Heart left ventricle (tissue), 13 donors: ENCODE measurements around the gene GPR149.

ENCODE experiments used
- POLR2A ChIP-seq, 2 donors: fragments of 450-650 bp; IDR thresholded peaks; one replicate each; pipeline ENCODE4 v1.6.1; 2017; ENCODE audit warnings: antibody characterized with exemption in 2 of 2, mild to moderate bottlenecking in 2 of 2, moderate library complexity in 2 of 2
- TF ChIP-seq, protein P1 (sequence below), 12 donors: fragments of 200-600 bp; sonication (generic) in 4 of 12; IDR thresholded peaks; one replicate each; pipeline versions ENCODE4 v1.5.0 to v1.8.0; 2018 to 2022; ENCODE audit warnings: antibody characterized with exemption in 12 of 12, mild to moderate bottlenecking in 5 of 12
- donor health status: ischemic (EF 13 %, LVEDD 7.1; RV severe dilation, severe dysfunction).
- donor health status: DM: no; HTN: yes; CAD: no.
- donor health status: DM: no; HTN: no; CAD: no.
- donor health status: ischemic (EF 25% LVEDD 6.9; RV normal size, moderate dysfunction).
- donor health status: ischemic (EF 25% LVEDD 5.7; RV mildly dilated, moderate dysfunction).
- donor health status: ischemic (EF 35%, LVEDD 5.7; RV mildly dilated, moderate dysfunction).
- donor health status: nonischemic (EF 11% LVEDD 7.7; RV severe dilation, severe dysfunction).
- donor health status: DM: yes; HTN: yes; CAD: no.
- donor health status: PGD.
- donor health status: ischemic (EF 29% LVEDD 5.4; RV normal size, mild dysfunction).
- donor health status: nonischemic (EF 23%, LVEDD 6.1; RV moderate dilation, normal function).

GRCh38 chr3:154356009-154356408 lies 74.0 kb downstream of the GPR149 start:
- TF ChIP-seq, protein P1, sequence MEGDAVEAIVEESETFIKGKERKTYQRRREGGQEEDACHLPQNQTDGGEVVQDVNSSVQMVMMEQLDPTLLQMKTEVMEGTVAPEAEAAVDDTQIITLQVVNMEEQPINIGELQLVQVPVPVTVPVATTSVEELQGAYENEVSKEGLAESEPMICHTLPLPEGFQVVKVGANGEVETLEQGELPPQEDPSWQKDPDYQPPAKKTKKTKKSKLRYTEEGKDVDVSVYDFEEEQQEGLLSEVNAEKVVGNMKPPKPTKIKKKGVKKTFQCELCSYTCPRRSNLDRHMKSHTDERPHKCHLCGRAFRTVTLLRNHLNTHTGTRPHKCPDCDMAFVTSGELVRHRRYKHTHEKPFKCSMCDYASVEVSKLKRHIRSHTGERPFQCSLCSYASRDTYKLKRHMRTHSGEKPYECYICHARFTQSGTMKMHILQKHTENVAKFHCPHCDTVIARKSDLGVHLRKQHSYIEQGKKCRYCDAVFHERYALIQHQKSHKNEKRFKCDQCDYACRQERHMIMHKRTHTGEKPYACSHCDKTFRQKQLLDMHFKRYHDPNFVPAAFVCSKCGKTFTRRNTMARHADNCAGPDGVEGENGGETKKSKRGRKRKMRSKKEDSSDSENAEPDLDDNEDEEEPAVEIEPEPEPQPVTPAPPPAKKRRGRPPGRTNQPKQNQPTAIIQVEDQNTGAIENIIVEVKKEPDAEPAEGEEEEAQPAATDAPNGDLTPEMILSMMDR (IDR thresholded peaks at IDR 0.05) = no peak
- TF ChIP-seq POLR2A (IDR thresholded peaks at IDR 0.05) = no peak
